K562 (cell line): ENCODE data around the gene ELF3. TPM values are rescaled to one million over a fixed set of nuclear protein-coding genes. Genes with fewer than 3 reads are reported as not detected.

Experiments
- ATAC-seq: fragments of 200-7000 bp; cut with Tn5 transposase; 3 replicates; pipeline ENCODE4 v1.9.1; 2020; ENCODE audit warnings: moderate library complexity
- BruUV-seq: library from RNA; stranded (reverse); fragments of 400-500 nt; replicated peaks from 2 replicates; lab custom pipeline; 2021; lab: Mats Ljungman, UMichigan
- CTCF ChIA-PET: fragments of 300-600 bp; formaldehyde crosslinking; extraction: SDS; loops from one replicate; lab custom pipeline; 2021; ENCODE audit warnings: low intra/inter-chr PET ratio; lab: Yijun Ruan, JAX
- POLR2A ChIA-PET: fragments of 300-600, 350-650 bp; sonication (Branson Sonifier 250); formaldehyde crosslinking; extraction: SDS; loops from one replicate; lab custom pipeline; 2021; ENCODE audit warnings: antibody characterized with exemption, inconsistent platforms; lab: Yijun Ruan, JAX
- DNase-seq, 4 experiments: peaks; one replicate each; pipeline versions ENCODE4 v3.0.0 to v3.0.0-alpha.2; 2011 to 2018; ENCODE audit warnings: low spot score in 3 of 4, mixed read lengths in 3 of 4; ENCODE audit errors: extremely low read depth in 1 of 4
- FAIRE-seq: peaks from 2 replicates; lab custom pipeline; 2011; peaks lifted over from hg19 to GRCh38; lab: Jason Lieb, UNC
- H2AFZ ChIP-seq: 2 replicates; pipeline ENCODE4 v1.6.0; 2011; ENCODE audit warnings: low read depth, low read length, control low read depth, inconsistent platforms
- H3K27ac ChIP-seq: fragments of 200-600 bp; 3 replicates; pipeline ENCODE4 v1.8.0; 2011; ENCODE audit warnings: low read depth, mild to moderate bottlenecking, control low read depth, inconsistent platforms, low read length, moderate library complexity, mixed read lengths; ENCODE audit errors: extremely low read depth
- H3K27me3 ChIP-seq, 2 experiments: fragments of 300-600 bp in 1 of 2; 2 replicates in 1 of 2; 3 replicates in 1 of 2; pipeline versions ENCODE4 v1.6.0 to v1.8.0; 2011; ENCODE audit warnings: inconsistent platforms in 2 of 2, low read length in 2 of 2, mild to moderate bottlenecking in 1 of 2, mixed read lengths in 1 of 2, moderate library complexity in 1 of 2; ENCODE audit not compliant: control insufficient read depth in 2 of 2, insufficient read depth in 2 of 2
- H3K36me3 ChIP-seq: fragments of 300-600 bp; 3 replicates; pipeline ENCODE4 v1.8.0; 2011; ENCODE audit warnings: mild to moderate bottlenecking, low read length, inconsistent platforms; ENCODE audit not compliant: control insufficient read depth, insufficient read depth
- H3K4me1 ChIP-seq, 2 experiments: fragments of 200-600 bp in 1 of 2; replicated peaks in 1 of 2; 2 replicates in 1 of 2; 3 replicates in 1 of 2; pipeline versions ENCODE4 v1.5.1 to v1.8.0; 2011; ENCODE audit warnings: inconsistent platforms in 2 of 2, low read length in 2 of 2, mild to moderate bottlenecking in 1 of 2, mixed read lengths in 1 of 2, moderate library complexity in 1 of 2; ENCODE audit not compliant: control insufficient read depth in 2 of 2, insufficient read depth in 2 of 2
- H3K4me2 ChIP-seq: 2 replicates; pipeline ENCODE4 v1.6.1; 2011; ENCODE audit warnings: low read length, control low read depth, inconsistent platforms, mixed read lengths; ENCODE audit not compliant: insufficient read depth
- H3K4me3 ChIP-seq: fragments of 200-600 bp; sonication (generic), shearing (Covaris generic); 2 replicates; pipeline ENCODE4 v1.5.1; 2016; ENCODE audit warnings: control low read depth, inconsistent platforms
- H3K79me2 ChIP-seq: fragments of 200-600 bp; 3 replicates; pipeline ENCODE4 v1.8.0; 2011; ENCODE audit warnings: low read length, inconsistent platforms; ENCODE audit not compliant: control insufficient read depth, insufficient read depth
- H3K9ac ChIP-seq, 2 experiments: 2 replicates each; pipeline versions ENCODE4 v1.6.0 to v1.6.1; 2011; ENCODE audit warnings: low read depth in 2 of 2, low read length in 2 of 2, control low read depth in 1 of 2, inconsistent platforms in 1 of 2, mild to moderate bottlenecking in 1 of 2, mixed read lengths in 1 of 2; ENCODE audit not compliant: insufficient read depth in 1 of 2
- H3K9me1 ChIP-seq: one replicate; pipeline ENCODE4 v1.6.0; 2011; ENCODE audit warnings: inconsistent platforms, mild to moderate bottlenecking, low read length, moderate library complexity; ENCODE audit not compliant: control insufficient read depth, insufficient read depth
- H3K9me3 ChIP-seq: replicated peaks from 2 replicates; pipeline ENCODE4 v1.5.1; 2011; ENCODE audit warnings: low read depth, low read length, inconsistent platforms; ENCODE audit not compliant: control insufficient read depth, insufficient read depth
- H4K20me1 ChIP-seq: replicated peaks from 2 replicates; pipeline ENCODE4 v1.6.1; 2011; ENCODE audit warnings: low read length, inconsistent platforms, mixed read lengths; ENCODE audit not compliant: control insufficient read depth, insufficient read depth
- ARHGAP35 ChIP-seq: fragments of 450-650 bp; IDR thresholded peaks from 2 replicates; pipeline ENCODE4 v1.6.1; 2018; ENCODE audit not compliant: partially characterized antibody
- ATF4 ChIP-seq: fragments of 450-650 bp; formaldehyde crosslinking; IDR thresholded peaks from 2 replicates; pipeline ENCODE4 v1.4.0; 2022; ENCODE audit warnings: mild to moderate bottlenecking, moderate library complexity
- BACH1 ChIP-seq: fragments of 200-800 bp; sonication (Bioruptor generic); IDR thresholded peaks from 2 replicates; pipeline ENCODE4 v1.6.1; 2016; ENCODE audit warnings: missing genetic modification characterization, missing compliant biosample characterization
- CREBBP ChIP-seq: IDR thresholded peaks from one replicate; pipeline ENCODE4 v1.6.1; 2012; ENCODE audit warnings: low read depth, mild to moderate bottlenecking, control low read depth, inconsistent platforms, low read length
- ETV1 ChIP-seq: fragments of 450-650 bp; conservative IDR thresholded peaks from 2 replicates; pipeline ENCODE4 v1.6.1; 2016; ENCODE audit warnings: missing genetic modification characterization, control low read depth, low read depth, missing compliant biosample characterization
- FOXM1 ChIP-seq, 2 experiments: fragments of 450-650 bp in 1 of 2; sonication (generic) in 1 of 2; formaldehyde crosslinking in 1 of 2; IDR thresholded peaks; 2 replicates each; pipeline versions ENCODE4 v1.6.1 to v1.9.0; 2017 to 2022; ENCODE audit warnings: low read depth in 2 of 2, mild to moderate bottlenecking in 2 of 2, missing genetic modification reagents in 1 of 2, moderate library complexity in 1 of 2
- IFI16 ChIP-seq: fragments of 250-450 bp; sonication (Bioruptor Pico); IDR thresholded peaks from 2 replicates; pipeline ENCODE4 v2.1.2; 2022; ENCODE audit warnings: mild to moderate bottlenecking, inconsistent platforms
- KDM1A ChIP-seq, 2 experiments: fragments of 450-650 bp; IDR thresholded peaks; 2 replicates each; pipeline ENCODE4 v1.6.1; 2016; ENCODE audit warnings: mild to moderate bottlenecking in 2 of 2
- KDM5B ChIP-seq: fragments of 200-600 bp; sonication (generic); IDR thresholded peaks from 2 replicates; pipeline ENCODE4 v1.6.1; 2012; ENCODE audit warnings: low read depth, mild to moderate bottlenecking, moderate library complexity, low read length, control low read depth, inconsistent platforms; ENCODE audit not compliant: insufficient replicate concordance
- MCM2 ChIP-seq: fragments of 450-650 bp; IDR thresholded peaks from 2 replicates; pipeline ENCODE4 v1.6.1; 2017; ENCODE audit warnings: low read depth, mild to moderate bottlenecking
- MEF2D ChIP-seq: conservative IDR thresholded peaks from 2 replicates; pipeline ENCODE4 v1.6.1; 2016; ENCODE audit warnings: low read depth, missing genetic modification characterization, missing compliant biosample characterization
- NBN ChIP-seq: fragments of 450-650 bp; IDR thresholded peaks from 2 replicates; pipeline ENCODE4 v1.6.1; 2016; ENCODE audit warnings: low read depth, mild to moderate bottlenecking
- RAD51 ChIP-seq: fragments of 450-650 bp; IDR thresholded peaks from 2 replicates; pipeline ENCODE4 v1.7.1; 2016; ENCODE audit warnings: low read depth, mild to moderate bottlenecking, borderline replicate concordance
- SRSF1 ChIP-seq: fragments of 200-400 bp; formaldehyde crosslinking; IDR thresholded peaks from 2 replicates; pipeline ENCODE4 v1.6.1; 2017; ENCODE audit warnings: mild to moderate bottlenecking, low read depth, low read length, moderate library complexity
- TAF1 ChIP-seq: IDR thresholded peaks from 2 replicates; pipeline ENCODE4 v1.6.1; 2011; ENCODE audit warnings: mild to moderate bottlenecking, low read length, moderate library complexity; ENCODE audit not compliant: insufficient read depth, control insufficient read depth, severe bottlenecking; ENCODE audit errors: extremely low read depth
- TFAP4 ChIP-seq: sonication (generic); formaldehyde crosslinking; IDR thresholded peaks from 2 replicates; pipeline ENCODE4 v1.8.0; 2022; ENCODE audit warnings: missing genetic modification reagents, mild to moderate bottlenecking, moderate library complexity, borderline replicate concordance
- ZNF280A ChIP-seq: fragments of 450-650 bp; IDR thresholded peaks from 2 replicates; pipeline ENCODE4 v1.6.1; 2018; ENCODE audit warnings: mild to moderate bottlenecking, low read depth; ENCODE audit not compliant: partially characterized antibody
- WGBS: fragments of 100-300 bp; shearing (Covaris generic); methylation state at CpG from one replicate; pipeline ENCODE4 v1.1.6; 2016; ENCODE audit warnings: low coverage, mixed read lengths; ENCODE audit not compliant: insufficient coverage; ENCODE audit errors: missing lambda C conversion rate; 5-methylcytosine and 5-hydroxymethylcytosine counted together
- in situ Hi-C: fragments of 300-500 bp; cut with MboI; formaldehyde crosslinking; loops from 4 replicates; pipeline ENCODE4 v1.15.0; 2018; ENCODE audit warnings: inconsistent platforms, mixed read lengths
- intact Hi-C: fragments of 100-400 bp; cut with micrococcal nuclease; formaldehyde crosslinking; loops from 2 replicates; pipeline ENCODE4 v1.14.2; 2022
- polyA plus RNA-seq, 8 experiments: library from polyadenylated mRNA; depleted of rRNA in 4 of 8; stranded (reverse) in 5 of 8; unstranded in 3 of 8; fragments of >200 nt; fragmentation: Nextera tagmentation in 2 of 8; fragmentation: Illumina TruSeq in 1 of 8; extraction: Ambion mirVana in 2 of 8; extraction: Trizol in 1 of 8; gene quantifications; 2 replicates each; pipeline versions ENCODE4 v1.2.1 to v1.2.3, GENCODE V29; 2011 to 2014; ENCODE audit warnings: inconsistent platforms in 1 of 8, missing spikeins in 1 of 8
- total RNA-seq, 7 experiments: library from RNA; depleted of rRNA in 6 of 7; stranded (reverse); fragments of >200 nt in 6 of 7; fragmentation: Illumina TruSeq in 2 of 7; extraction: Trizol in 2 of 7; gene quantifications; 2 replicates each; pipeline versions ENCODE4 v1.2.1 to v1.2.3, GENCODE V29; 2011 to 2021; ENCODE audit warnings: low replicate concordance in 1 of 7

Gene ELF3
- total and polyA plus RNA-seq, 9 of the 15 experiments (the other 6 are each of a cell fraction or from before 2014, with no cell fraction given): 0.03 to 1.2 (median 0.07) TPM; not detected in 4

GRCh38 chr1:202018468-202019234, 8.3 kb downstream of the ELF3 start:
- Histone ChIP-seq H3K27me3 (peaks cover 5 to 7% of the 10 kb centered on the region in 2 experiments; a peak in 4 of 5 replicates), H3K9ac (peak overlapping the region; percentile 17 to 87; a peak in 3 of 4 replicates), H3K9me3 (no peaks in the 10 kb centered on the region), H3K4me1 (peaks cover 30 to 39% of the 10 kb centered on the region in 2 experiments), H4K20me1 (0 out of 2 replicates have a peak, but pooled peaks cover 3% of the 10 kb centered on the region), H3K9me1 (no peaks in the 10 kb centered on the region), H3K79me2 (no peaks in the 10 kb centered on the region), H3K36me3 (no peaks in the 10 kb centered on the region), H2AFZ (peak overlapping the region; percentile 75), H3K4me3 (no peak overlapping the region), H3K27ac (peak overlapping the region; percentile 53), H3K4me2 (peak overlapping the region; percentile 62)
- DNase-seq (peak; percentile 92 to 93 (median 92)), ATAC-seq (peak; percentile 94), FAIRE-seq (peak; percentile 92)
- in situ Hi-C loops: no loop called here
- WGBS: 3% methylated on average over 18 of the region's 19 CpGs
- no TSS peak for BruUV-seq
- ChIA-PET CTCF (interaction anchor here (1.0 kb wide), 1 partner anchor 116 kb away, joined by 3 read pairs; no protein-coding TSS in a partner anchor), POLR2A (interaction anchor here (0.6 to 1.3 kb wide), 5 partner anchors 15 to 259 kb away, joined by 3 to 5 read pairs (median 4); no protein-coding TSS in a partner anchor)
- intact Hi-C loops: loop anchor here (2.0 kb wide), 1 partner anchor 58 kb away; no protein-coding TSS in a partner anchor
- TF ChIP-seq MEF2D (tag) (peak; percentile 69; the same call in 1 of the 2 replicates), SRSF1 (no peak), KDM5B (peak; percentile 39), NBN (peak; percentile 86), ETV1 (tag) (no peak), CREBBP (no peak), KDM1A (IDR thresholded peaks at IDR 0.05) (peak; percentile 93 to 95), IFI16 (CRISPR knock-in tag) (no peak), RAD51 (0 out of 2 replicates have a peak, but pooled peaks have one; percentile 18), TAF1 (peak; percentile 42), FOXM1 (IDR thresholded peaks at IDR 0.05; ENCODE audit: low read depth) (peak; percentile 19; the same call in 1 of the 2 replicates), FOXM1 (CRISPR knock-in tag; IDR thresholded peaks at IDR 0.05; ENCODE audit: low read depth) (no peak), ZNF280A (no peak), MCM2 (no peak), ARHGAP35 (peak; percentile 59), BACH1 (tag) (no peak), ATF4 (CRISPR knock-in tag) (no peak), TFAP4 (CRISPR knock-in tag) (no peak; the same call in 1 of the 2 replicates)
